Smooth muscle cell (in vitro differentiated cells): Measurements from ENCODE around the gene CAMK1G. TPM values are rescaled to one million over a fixed set of nuclear protein-coding genes. Genes with fewer than 3 reads are reported as not detected.

Source experiments
- DNase-seq: peaks from one replicate; lab custom pipeline; 2025; ENCODE audit not compliant: unreplicated experiment; lab: John Stamatoyannopoulos, UW
- H2AFZ ChIP-seq: fragments of 200-600 bp; sonication (generic); 2 replicates; pipeline ENCODE4 v1.6.0; 2016; ENCODE audit warnings: antibody characterized with exemption, low read depth, mild to moderate bottlenecking
- H3F3A ChIP-seq: fragments of 200-600 bp; sonication (generic); 2 replicates; pipeline ENCODE4 v1.6.0; 2017; ENCODE audit warnings: antibody characterized with exemption, low read depth
- H3K27ac ChIP-seq: fragments of 200-600 bp; sonication (generic); 2 replicates; pipeline ENCODE4 v1.5.1; 2016; ENCODE audit warnings: low read depth, mild to moderate bottlenecking
- H3K27me3 ChIP-seq: fragments of 200-600 bp; sonication (generic); 2 replicates; pipeline ENCODE4 v1.6.1; 2016; ENCODE audit warnings: low read depth, mild to moderate bottlenecking
- H3K36me3 ChIP-seq: fragments of 200-600 bp; sonication (generic); 2 replicates; pipeline ENCODE4 v1.5.1; 2016; ENCODE audit warnings: low read depth
- H3K4me1 ChIP-seq: fragments of 200-600 bp; sonication (generic); 2 replicates; pipeline ENCODE4 v1.5.1; 2016; ENCODE audit warnings: low read depth
- H3K4me2 ChIP-seq: fragments of 200-600 bp; sonication (generic); 2 replicates; pipeline ENCODE4 v1.6.0; 2016; ENCODE audit warnings: mild to moderate bottlenecking
- H3K4me3 ChIP-seq: fragments of 200-600 bp; sonication (generic); 2 replicates; pipeline ENCODE4 v1.5.1; 2016; ENCODE audit warnings: mild to moderate bottlenecking
- H3K79me2 ChIP-seq: fragments of 200-600 bp; sonication (generic); 2 replicates; pipeline ENCODE4 v1.6.0; 2016; ENCODE audit warnings: low read depth, mild to moderate bottlenecking
- H3K9ac ChIP-seq: fragments of 200-600 bp; sonication (generic); 2 replicates; pipeline ENCODE4 v1.6.0; 2016; ENCODE audit warnings: low read depth
- H3K9me3 ChIP-seq: fragments of 200-600 bp; sonication (generic); replicated peaks from 2 replicates; pipeline ENCODE4 v1.5.1; 2016; ENCODE audit warnings: low read depth
- H4K20me1 ChIP-seq: fragments of 200-600 bp; sonication (generic); 2 replicates; pipeline ENCODE4 v1.6.0; 2016; ENCODE audit warnings: low read depth
- CTCF ChIP-seq: fragments of 200-600 bp; sonication (generic); IDR thresholded peaks from 2 replicates; pipeline ENCODE4 v1.5.1; 2017; ENCODE audit warnings: borderline replicate concordance, mild to moderate bottlenecking, antibody characterized with exemption; ENCODE audit not compliant: insufficient read depth, poor library complexity, severe bottlenecking
- WGBS: methylation state at CpG from one replicate; pipeline ENCODE4 v1.1.7; 2016; ENCODE audit warnings: low lambda C conversion rate; 5-methylcytosine and 5-hydroxymethylcytosine counted together
- polyA plus RNA-seq: library from polyadenylated mRNA; unstranded; fragments of >200 nt; fragmentation: Nextera tagmentation; extraction: Ambion mirVana; gene quantifications from 2 replicates; pipeline ENCODE4 v1.2.1, GENCODE V29; 2016
- total RNA-seq: library from RNA; depleted of rRNA; stranded (reverse); fragments of >200 nt; gene quantifications from 2 replicates; pipeline ENCODE4 v1.2.3, GENCODE V29; 2014

CAMK1G gene
- total and polyA plus RNA-seq, 2 experiments from 2014 or later: 0.13 TPM; not detected in 1

- no peak for TF ChIP-seq CTCF
- Histone ChIP-seq H3K4me2 (no peak overlapping the region), H3F3A (no peaks in the 10 kb centered on the region), H3K27me3 (peaks cover 26% of the 10 kb centered on the region), H3K79me2 (no peaks in the 10 kb centered on the region), H3K9me3 (no peaks in the 10 kb centered on the region), H3K27ac (no peak overlapping the region), H3K4me3 (no peak overlapping the region), H2AFZ (no peak overlapping the region), H4K20me1 (no peaks in the 10 kb centered on the region), H3K4me1 (peaks cover 3% of the 10 kb centered on the region), H3K9ac (no peak overlapping the region), H3K36me3 (no peaks in the 10 kb centered on the region)
- no peak for DNase-seq
- WGBS: 79% methylated on average over 1 of the region's 1 CpG
Observed at GRCh38 chr1:209567698-209568175, 15.8 kb upstream of the CAMK1G start.

- Histone ChIP-seq H3K9me3 (no peaks in the 10 kb centered on the region), H4K20me1 (no peaks in the 10 kb centered on the region), H3K4me3 (no peak overlapping the region), H3K36me3 (no peaks in the 10 kb centered on the region), H3K4me2 (peak overlapping the region; percentile 60), H3K4me1 (peaks cover 3% of the 10 kb centered on the region), H3K27ac (no peak overlapping the region), H2AFZ (peak overlapping the region; percentile 64), H3K27me3 (peaks cover 33% of the 10 kb centered on the region), H3K9ac (no peak overlapping the region), H3F3A (no peaks in the 10 kb centered on the region), H3K79me2 (no peaks in the 10 kb centered on the region)
- WGBS: 17% methylated on average over 9 of the region's 9 CpGs
- DNase-seq: peak; percentile 7
- peak; percentile 97 for TF ChIP-seq CTCF
Observed at GRCh38 chr1:209569455-209570207, 13.9 kb upstream of the CAMK1G start.

- no peak overlapping the region for H2AFZ ChIP-seq
- TF ChIP-seq CTCF: no peak
- no peaks in the 10 kb centered on the region for H3K79me2 ChIP-seq
- H3K9me3 ChIP-seq: no peaks in the 10 kb centered on the region
- peaks cover 41% of the 10 kb centered on the region for H3K27me3 ChIP-seq
- H3K27ac ChIP-seq: no peak overlapping the region
- 79% methylated on average over 3 of the region's 3 CpGs for WGBS
- no peak overlapping the region for H3K4me2 ChIP-seq
- H3F3A ChIP-seq: no peaks in the 10 kb centered on the region
- H3K9ac ChIP-seq: no peak overlapping the region
- H3K36me3 ChIP-seq: no peaks in the 10 kb centered on the region
- H3K4me1 ChIP-seq: peaks cover 2% of the 10 kb centered on the region
- H3K4me3 ChIP-seq: no peak overlapping the region
- DNase-seq: no peak
- no peaks in the 10 kb centered on the region for H4K20me1 ChIP-seq
Observed at GRCh38 chr1:209570743-209571142, 12.8 kb upstream of the CAMK1G start.
